Measurements from ENCODE around the gene PIWIL4.
"Not testable (repeated sequence)": the region's sequence is repeated elsewhere in the genome, so short reads cannot be mapped to it uniquely, and the experiment has no call there.

Gene PIWIL4

DNA sequence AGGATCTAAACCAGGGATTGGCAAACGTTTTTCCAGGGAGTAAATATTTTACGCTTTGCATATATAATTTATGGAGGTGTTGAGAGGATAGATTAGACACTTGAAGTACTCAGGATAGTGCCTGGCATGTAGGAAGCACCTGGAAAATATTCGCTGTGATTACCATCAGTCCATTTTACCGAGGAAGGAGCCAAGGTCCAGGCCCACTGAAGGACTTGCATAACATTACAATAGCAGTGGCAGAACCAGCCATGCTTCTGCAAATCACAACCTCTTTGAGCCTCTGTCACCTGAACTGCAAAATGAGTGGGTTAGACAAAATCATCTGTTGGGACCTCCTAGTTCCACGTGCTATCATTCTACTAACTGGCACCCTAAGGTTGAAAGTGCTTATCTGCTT, 18.0 kb upstream of the PIWIL4 start:
- DNase-seq = no peak

DNA sequence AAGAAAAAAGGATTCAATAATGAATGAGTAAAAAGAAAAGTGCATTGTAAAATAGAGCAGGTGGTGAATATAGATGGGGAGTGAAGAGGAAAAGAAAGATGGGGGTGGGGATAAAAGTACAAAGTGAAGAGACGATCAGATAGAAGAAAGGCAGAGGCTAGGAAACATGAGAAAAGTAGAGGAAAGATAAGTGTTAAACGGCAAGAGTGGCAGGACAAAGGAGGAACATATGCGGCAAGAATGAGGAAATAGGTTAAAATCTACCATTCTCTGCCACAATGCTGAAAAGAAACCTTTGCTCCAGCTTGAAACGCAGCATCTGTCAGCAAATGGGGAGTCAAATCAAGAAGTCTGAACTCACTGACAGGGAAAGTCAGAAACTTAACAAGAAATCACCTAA, 16.7 kb upstream of the PIWIL4 start:
- DNase-seq = no peak

GRCh38 chr11:94553938-94554337, 13.2 kb upstream of the PIWIL4 start:
- no peak for DNase-seq

DNA sequence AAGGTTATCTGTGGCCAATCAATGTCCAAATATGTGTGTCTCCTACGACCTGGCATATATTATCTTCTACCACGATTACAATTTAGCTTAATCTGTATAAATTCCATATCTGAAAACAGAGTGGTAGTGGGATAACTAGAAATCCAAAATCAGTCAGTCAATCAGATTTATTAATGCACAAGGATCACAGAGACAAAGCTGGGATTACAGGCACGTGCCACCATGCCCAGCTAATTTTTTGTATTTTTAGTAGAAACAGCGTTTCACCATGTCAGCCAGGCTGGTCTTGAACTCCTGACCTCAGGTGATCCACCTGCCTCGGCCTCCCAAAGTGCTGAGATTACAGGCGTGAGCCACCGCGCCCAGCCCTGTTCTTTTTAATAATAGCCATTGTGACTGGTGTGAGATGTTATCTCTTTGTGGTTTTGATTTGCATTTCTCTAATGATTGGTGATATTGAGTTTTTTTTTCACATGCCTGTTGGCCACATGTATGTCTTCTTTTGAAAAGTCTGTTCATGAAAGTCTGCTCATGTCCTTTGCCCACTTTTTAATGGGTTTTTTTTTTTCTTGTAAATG, 11.3 kb upstream of the PIWIL4 start:
- DNase-seq = not testable (repeated sequence)

DNA sequence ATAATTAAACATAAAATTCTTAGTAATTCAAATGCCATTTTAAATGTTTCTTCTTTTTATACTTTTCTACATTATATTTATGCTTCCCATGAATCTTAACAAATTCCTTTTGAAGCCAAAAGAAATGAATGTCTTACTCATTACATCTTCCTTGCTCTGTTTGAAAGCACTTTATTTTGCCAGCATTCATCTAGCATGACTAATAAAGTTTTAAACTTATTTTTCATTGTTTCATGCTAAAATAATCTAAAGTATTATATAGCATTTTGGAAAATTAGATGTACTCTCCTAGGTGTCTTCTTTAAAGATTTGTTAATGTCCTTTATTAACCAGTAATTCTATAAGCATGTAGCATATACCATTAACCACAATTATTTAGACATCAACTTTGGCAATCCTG, 9.7 kb upstream of the PIWIL4 start:
- no peak for DNase-seq

- no peak for DNase-seq
Measured at GRCh38 chr11:94557992-94558391, 9.2 kb upstream of the PIWIL4 start.

DNA sequence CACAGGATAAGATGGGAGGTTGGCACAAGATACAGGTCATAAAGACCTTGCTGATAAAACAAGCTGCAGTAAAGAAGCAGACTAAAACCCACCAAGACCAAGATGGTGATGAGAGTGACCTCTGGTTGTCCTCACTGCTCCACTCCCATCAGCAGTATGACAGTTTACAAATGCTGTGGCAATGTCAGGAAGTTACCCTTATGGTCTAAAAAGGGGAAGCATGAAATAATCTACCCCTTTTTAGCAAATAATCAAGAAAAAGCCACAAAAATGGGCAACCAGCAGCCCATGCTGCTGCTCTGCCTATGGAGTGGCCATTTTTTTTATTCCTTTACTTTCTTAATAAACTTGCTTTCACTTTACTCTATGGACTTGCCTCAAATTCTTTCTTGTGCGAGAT, 8.7 kb upstream of the PIWIL4 start:
- DNase-seq = no peak

GRCh38 chr11:94558932-94559331, 8.2 kb upstream of the PIWIL4 start:
- DNase-seq = no peak

DNA sequence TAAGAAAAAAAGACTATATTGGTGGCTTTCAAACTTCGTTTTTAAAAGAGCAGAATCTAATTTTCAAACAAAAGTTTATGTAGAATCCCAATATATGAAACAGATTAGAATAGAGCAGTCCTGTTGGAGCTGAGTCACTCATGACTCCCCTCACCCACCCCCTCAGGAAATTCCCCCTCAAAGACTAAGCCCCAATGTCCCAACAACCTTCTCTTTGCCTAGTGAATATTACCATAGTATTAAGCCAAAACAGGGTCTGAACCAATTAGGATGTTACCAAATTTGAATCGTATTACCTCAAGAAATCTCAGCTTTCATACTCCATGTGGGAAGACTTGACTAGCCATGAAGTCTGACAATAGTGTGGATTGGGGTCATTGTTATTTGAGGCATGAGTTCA, 7.8 kb upstream of the PIWIL4 start:
- no peak for DNase-seq

GRCh38 chr11:94560834-94561233, 6.3 kb upstream of the PIWIL4 start:
- no peak for DNase-seq

DNA sequence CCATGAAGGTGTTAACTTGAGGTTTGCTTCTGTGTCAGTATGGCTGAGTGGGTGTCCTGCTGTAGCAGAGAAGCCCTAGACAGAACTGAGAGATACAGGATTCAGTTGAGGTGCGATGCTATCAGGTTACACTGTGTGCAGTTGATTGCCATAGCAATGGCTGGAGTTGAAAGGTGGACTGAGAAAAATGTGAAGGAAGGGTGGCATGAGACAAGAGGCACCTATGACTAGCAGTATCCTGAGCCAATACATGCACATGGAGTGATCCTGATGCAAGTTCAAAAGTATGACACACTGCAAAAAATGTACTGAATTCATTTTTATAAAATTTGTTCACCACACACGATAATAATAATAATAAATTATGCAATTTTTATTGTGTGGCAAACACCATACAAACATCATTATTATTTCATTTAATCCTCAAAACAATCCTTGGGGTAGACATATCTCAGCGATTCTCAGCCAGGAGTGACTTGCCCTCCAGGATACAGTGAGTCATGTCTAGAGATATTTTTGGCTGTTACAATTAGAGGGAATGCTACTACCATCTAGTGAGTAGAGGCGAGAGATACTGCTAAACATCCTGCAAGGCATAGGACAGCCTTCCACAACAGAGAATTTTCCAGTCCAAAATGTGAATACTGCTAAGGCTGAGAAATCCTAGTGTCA, 3.9 kb upstream of the PIWIL4 start:
- no peak for DNase-seq

DNA sequence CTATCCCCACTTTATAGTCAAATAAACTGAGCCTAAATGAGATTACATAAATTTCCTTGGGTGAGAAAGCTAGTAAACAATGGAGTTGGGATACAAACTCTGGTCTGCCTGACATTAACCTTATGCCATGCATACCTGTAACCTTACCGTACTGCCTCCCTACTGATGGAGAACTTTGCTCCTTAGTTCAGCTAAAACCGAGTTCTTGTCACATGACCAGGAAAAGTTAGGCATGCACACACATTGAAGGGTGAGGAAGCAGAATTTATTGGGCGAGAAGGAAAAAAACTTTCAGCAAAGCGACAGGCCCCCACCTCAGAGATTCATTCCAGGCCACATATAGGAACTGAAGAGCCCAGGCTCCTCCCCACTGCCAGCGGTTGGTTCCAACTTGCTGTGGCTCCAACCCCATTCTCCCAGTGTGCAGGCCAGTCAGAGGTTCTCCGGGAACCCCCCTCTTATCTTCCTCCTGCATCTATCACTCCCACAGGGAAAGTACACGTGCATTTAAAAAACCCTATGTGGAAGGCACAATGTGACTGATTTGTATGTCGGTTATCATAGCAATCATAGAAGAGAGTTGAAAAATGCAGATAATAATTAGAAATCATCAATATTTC, 3.2 kb upstream of the PIWIL4 start:
- DNase-seq = no peak

- DNase-seq = no peak
Measured at GRCh38 chr11:94568200-94568599, 1.0 kb downstream of the PIWIL4 start.

- no peak for DNase-seq
Measured at GRCh38 chr11:94568717-94569116, 1.5 kb downstream of the PIWIL4 start.

GRCh38 chr11:94572975-94573374, 5.8 kb downstream of the PIWIL4 start:
- DNase-seq = not testable (repeated sequence)

DNA sequence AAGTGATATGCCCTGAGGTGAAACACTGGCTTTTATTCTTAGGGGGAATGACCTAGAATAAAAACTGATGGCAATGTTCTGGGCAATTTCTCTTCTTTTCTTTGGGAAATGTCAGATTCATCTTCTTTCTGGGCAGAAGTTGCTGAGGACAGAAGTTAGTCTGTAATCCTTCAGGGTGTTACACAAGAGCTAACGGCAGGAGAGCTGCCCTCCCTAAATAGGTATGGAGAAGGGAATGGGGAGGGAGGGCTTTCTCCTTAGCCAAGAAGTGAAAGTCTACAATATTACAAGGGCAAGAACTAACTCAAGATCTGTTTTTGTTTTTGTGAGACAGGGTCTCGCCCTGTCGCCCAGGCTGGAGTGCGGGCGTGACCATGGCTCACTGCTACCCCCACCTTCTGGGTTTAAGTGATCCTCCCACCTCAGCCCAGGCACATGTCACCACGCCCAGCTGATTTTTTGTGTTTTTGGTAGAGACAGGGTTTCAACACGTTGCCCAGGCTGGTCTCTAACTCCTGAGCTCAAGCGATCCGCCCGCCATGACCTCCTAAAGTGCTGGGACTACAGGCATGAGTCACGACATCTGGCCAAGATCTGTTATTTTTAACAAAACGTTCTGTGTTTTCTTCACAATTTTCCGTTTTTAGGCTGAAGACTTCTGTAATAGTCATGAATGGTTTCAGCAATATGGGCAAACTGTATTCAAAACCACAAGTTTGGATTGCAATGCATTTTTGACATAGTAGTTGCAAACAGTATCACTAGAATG, 7.2 kb downstream of the PIWIL4 start:
- no peak for DNase-seq

GRCh38 chr11:94576306-94576705, 9.1 kb downstream of the PIWIL4 start:
- DNase-seq = no peak

- DNase-seq = no peak
Measured at GRCh38 chr11:94577841-94578240, 10.7 kb downstream of the PIWIL4 start.

GRCh38 chr11:94581926-94582325, 14.8 kb downstream of the PIWIL4 start:
- DNase-seq = no peak

DNA sequence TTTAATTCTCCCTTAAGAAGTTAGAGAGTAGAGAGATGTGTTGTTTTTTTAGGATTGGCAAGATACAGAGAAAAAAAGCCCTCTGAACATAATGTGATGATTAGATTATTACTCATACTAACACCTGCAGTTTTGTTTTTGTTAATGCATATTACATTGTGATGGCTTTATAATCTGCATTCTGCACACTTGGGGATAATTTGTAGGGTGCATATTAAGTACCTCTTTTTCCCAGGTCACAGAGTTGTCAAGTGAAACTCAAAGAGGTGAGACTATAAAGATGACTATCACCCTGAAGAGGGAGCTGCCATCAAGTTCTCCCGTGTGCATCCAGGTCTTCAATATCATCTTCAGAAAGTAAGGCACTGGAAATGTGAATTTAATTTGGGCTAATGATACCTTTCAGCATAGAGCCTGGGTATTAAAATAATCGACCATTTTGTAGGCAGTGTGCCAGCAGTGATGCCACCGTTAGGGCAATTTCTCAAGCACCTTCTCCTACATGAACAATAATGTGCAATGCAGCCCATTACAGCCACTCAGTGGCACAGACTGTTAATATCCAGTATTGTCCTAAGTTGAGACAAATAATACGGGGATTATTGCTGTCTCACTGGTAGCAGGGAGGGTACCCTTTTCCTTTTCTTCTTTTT, 16.2 kb downstream of the PIWIL4 start:
- DNase-seq = no peak

DNA sequence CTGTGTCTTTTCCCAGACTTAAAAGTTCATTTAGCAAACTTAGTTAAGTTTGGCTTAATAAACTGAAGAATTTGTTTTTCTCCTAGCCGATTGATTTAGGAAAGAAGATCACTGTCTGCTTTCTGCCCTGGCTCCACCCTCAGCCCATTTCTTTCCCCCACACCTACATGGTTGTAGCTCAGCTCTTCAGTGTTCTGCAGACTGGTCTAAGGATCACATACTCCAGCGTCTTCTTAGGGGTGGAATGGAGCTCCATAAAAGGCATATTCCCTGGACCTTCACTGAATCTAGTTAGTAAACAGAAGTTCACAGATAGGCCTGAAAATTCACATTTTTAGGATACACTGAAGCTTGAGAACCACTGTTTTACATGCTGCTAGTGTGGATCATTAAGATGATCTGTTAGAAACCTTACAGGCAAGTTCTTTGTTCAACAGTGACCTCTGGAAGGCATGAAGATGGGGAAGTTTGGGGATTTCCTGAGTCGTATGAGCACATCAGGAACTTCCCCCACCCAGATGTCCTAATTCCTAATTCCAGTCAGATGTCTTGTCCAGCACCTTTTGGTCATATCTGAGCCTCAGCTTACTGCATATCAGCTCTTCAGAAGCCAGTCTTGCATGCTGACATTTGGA, 16.8 kb downstream of the PIWIL4 start:
- DNase-seq = no peak

DNA sequence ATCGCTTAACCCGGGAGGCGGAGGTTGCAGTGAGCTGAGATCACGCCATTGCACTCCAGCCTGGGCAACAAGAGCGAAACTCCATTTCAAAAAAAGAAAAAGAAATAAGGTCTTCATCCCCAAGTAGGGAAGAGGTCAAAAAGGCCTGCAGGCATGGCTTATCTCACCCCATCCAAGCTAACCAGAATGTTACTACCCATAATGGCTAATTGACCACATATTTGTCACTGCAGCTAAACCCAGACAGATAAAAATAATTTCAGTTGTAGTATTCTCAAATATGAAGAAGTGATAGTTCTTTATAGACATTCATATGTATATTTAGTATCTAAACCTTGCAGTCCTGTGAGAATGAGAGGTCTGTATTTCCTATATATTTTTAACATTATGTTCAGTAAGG, 17.8 kb downstream of the PIWIL4 start:
- DNase-seq = no peak

- no peak for DNase-seq
Measured at GRCh38 chr11:94585399-94585798, 18.2 kb downstream of the PIWIL4 start.

Measured in midbrain (tissue), 1 donor.